Colonic mucosa (tissue), 4 donors: ENCODE results near the gene YARS1. TPM values are rescaled to one million over a fixed set of nuclear protein-coding genes. Genes with fewer than 3 reads are reported as not detected.

Experiments used
- DNase-seq: peaks from one replicate; pipeline ENCODE4 v3.0.0-alpha.2; 2020
- H3K27ac ChIP-seq: fragments of 200-600 bp; one replicate; pipeline ENCODE4 v1.8.0; 2021
- H3K27me3 ChIP-seq: fragments of 200-600 bp; one replicate; pipeline ENCODE4 v1.8.0; 2021
- H3K36me3 ChIP-seq: fragments of 200-600 bp; one replicate; pipeline ENCODE4 v1.8.0; 2021
- H3K4me1 ChIP-seq: fragments of 200-600 bp; one replicate; pipeline ENCODE4 v1.8.0; 2021; ENCODE audit warnings: mild to moderate bottlenecking
- H3K4me3 ChIP-seq: fragments of 200-600 bp; one replicate; pipeline ENCODE4 v1.8.0; 2021
- H3K9ac ChIP-seq, 2 donors: one replicate each; pipeline ENCODE4 v1.7.0; 2013; ENCODE audit warnings: control low read depth in 2 of 2, low read depth in 2 of 2, low read length in 2 of 2
- H3K9me3 ChIP-seq: fragments of 200-600 bp; one replicate; pipeline ENCODE4 v1.8.0; 2021
- intact Hi-C: fragments of 100-400 bp; cut with DNase I; formaldehyde crosslinking; loops from one replicate; pipeline ENCODE4 v1.14.1; 2022
- total RNA-seq, 2 donors: library from RNA; stranded (reverse); fragmentation: NEBNext Ultra II Directional in 1 of 2; extraction: Animal tissue kit (Norgen Biotek cat#: 25700) in 1 of 2; gene quantifications; one replicate each; pipeline ENCODE4 v1.2.1, GENCODE V29; 2021
- TF ChIP-seq, protein P1 (sequence below): fragments of 200-600 bp; IDR thresholded peaks from one replicate; pipeline ENCODE4 v1.8.0; 2022; ENCODE audit warnings: antibody characterized with exemption, mild to moderate bottlenecking
- donor health status: healthy.
- donor health status: DM: no; HTN: no; CAD: no.
- donor health status: DM: no; HTN: no; CAD: no.

The YARS1 gene
- total RNA-seq, 2 donors from 2014 or later, result 60.2 to 116 TPM

- H3K9ac ChIP-seq, result no peak overlapping the region
- no peak overlapping the region for H3K4me3 ChIP-seq
- no peaks in the 10 kb centered on the region for H3K27me3 ChIP-seq
- no peak overlapping the region for H3K27ac ChIP-seq
- no peaks in the 10 kb centered on the region for H3K4me1 ChIP-seq
- H3K36me3 ChIP-seq, result peaks cover 11% of the 10 kb centered on the region
- TF ChIP-seq, protein P1, sequence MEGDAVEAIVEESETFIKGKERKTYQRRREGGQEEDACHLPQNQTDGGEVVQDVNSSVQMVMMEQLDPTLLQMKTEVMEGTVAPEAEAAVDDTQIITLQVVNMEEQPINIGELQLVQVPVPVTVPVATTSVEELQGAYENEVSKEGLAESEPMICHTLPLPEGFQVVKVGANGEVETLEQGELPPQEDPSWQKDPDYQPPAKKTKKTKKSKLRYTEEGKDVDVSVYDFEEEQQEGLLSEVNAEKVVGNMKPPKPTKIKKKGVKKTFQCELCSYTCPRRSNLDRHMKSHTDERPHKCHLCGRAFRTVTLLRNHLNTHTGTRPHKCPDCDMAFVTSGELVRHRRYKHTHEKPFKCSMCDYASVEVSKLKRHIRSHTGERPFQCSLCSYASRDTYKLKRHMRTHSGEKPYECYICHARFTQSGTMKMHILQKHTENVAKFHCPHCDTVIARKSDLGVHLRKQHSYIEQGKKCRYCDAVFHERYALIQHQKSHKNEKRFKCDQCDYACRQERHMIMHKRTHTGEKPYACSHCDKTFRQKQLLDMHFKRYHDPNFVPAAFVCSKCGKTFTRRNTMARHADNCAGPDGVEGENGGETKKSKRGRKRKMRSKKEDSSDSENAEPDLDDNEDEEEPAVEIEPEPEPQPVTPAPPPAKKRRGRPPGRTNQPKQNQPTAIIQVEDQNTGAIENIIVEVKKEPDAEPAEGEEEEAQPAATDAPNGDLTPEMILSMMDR, result no peak
- no peaks in the 10 kb centered on the region for H3K9me3 ChIP-seq
- DNase-seq, result no peak
- intact Hi-C loops, result loop anchor here (2.0 kb wide), 1 partner anchor 62 kb away; no protein-coding TSS in a partner anchor
Measured at GRCh38 chr1:32774464-32774808, 42.7 kb downstream of the YARS1 start.

- H3K4me3 ChIP-seq, result no peak overlapping the region
- H3K4me1 ChIP-seq, result no peaks in the 10 kb centered on the region
- no peak overlapping the region for H3K27ac ChIP-seq
- DNase-seq, result no peak
- peaks cover 7% of the 10 kb centered on the region for H3K36me3 ChIP-seq
- no peaks in the 10 kb centered on the region for H3K27me3 ChIP-seq
- TF ChIP-seq, protein P1, result no peak
- H3K9ac ChIP-seq, result no peak overlapping the region
- H3K9me3 ChIP-seq, result no peaks in the 10 kb centered on the region
- intact Hi-C loops, result loop anchor here (2.0 kb wide), 1 partner anchor 61 kb away; no protein-coding TSS in a partner anchor
Measured at GRCh38 chr1:32773764-32774463, 43.2 kb downstream of the YARS1 start.

DNA sequence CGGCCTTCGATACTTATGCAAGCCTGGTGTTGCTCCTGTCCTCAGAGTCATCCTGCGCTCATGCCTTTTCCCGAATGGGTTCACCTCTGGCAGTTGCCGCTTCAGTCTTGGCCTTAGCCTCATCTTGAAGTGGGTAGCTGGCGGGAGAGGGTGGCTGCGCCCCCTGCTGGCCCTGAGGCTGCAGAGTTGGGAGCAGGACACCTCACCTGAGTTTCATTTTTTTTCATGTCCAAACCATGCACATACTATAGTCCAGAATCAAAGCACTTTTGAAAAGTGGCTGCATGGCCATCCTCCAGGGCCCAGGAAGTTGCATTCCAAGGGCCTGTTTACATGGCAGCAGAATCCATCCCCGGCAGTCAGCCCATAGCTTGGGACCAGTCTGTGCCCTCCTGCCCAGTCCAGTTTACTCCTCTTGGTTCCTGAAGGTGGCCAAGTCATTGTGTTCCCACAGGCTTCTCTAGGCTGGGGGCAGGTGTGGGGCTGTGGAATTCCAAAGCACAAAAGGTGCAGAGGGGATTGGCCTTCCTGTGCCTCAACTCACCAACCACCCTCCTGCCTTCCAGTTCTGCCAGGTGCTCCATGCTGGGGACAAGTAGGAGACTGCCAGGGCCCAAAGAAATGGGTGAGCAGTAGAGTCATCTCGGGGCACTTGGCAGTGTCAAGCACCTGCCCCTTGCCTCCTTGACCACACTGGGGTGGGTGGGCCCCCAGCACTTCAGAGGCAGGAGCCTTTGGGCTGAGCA is 44.0 kb downstream of the YARS1 start:
- Histone ChIP-seq H3K9ac (peak overlapping the region in 1 of 2 donors; percentile 5), H3K36me3 (peaks cover 5% of the 10 kb centered on the region), H3K4me1 (no peaks in the 10 kb centered on the region), H3K27me3 (no peaks in the 10 kb centered on the region), H3K4me3 (no peak overlapping the region), H3K27ac (no peak overlapping the region), H3K9me3 (no peaks in the 10 kb centered on the region)
- TF ChIP-seq, protein P1, result peak; percentile 85
- intact Hi-C loops, result no loop called here
- DNase-seq, result peak; percentile 84

- Histone ChIP-seq H3K4me3 (no peak overlapping the region), H3K36me3 (peaks cover 5% of the 10 kb centered on the region), H3K9me3 (no peaks in the 10 kb centered on the region), H3K4me1 (no peaks in the 10 kb centered on the region), H3K9ac (peak overlapping the region in 1 of 2 donors; percentile 5), H3K27ac (no peak overlapping the region), H3K27me3 (no peaks in the 10 kb centered on the region)
- TF ChIP-seq, protein P1, result no peak
- intact Hi-C loops, result no loop called here
- DNase-seq, result no peak
Measured at GRCh38 chr1:32772281-32773017, 44.7 kb downstream of the YARS1 start.

GRCh38 chr1:32771561-32772280 is 45.4 kb downstream of the YARS1 start:
- TF ChIP-seq, protein P1, result no peak
- no peak for DNase-seq
- H3K4me1 ChIP-seq, result no peaks in the 10 kb centered on the region
- H3K27ac ChIP-seq, result no peak overlapping the region
- H3K27me3 ChIP-seq, result no peaks in the 10 kb centered on the region
- peaks cover 5% of the 10 kb centered on the region for H3K36me3 ChIP-seq
- no peak overlapping the region for H3K9ac ChIP-seq
- H3K9me3 ChIP-seq, result no peaks in the 10 kb centered on the region
- H3K4me3 ChIP-seq, result no peak overlapping the region
- intact Hi-C loops, result no loop called here
